HL-60 (cell line): ENCODE measurements around the gene TSKS.

Experiments used
- DNase-seq, 2 experiments: peaks; one replicate each; pipeline ENCODE4 v3.0.0-alpha.2; 2010 to 2020; ENCODE audit warnings: low read depth in 1 of 2, low spot score in 1 of 2
- H3K27ac ChIP-seq: fragments of 250-450 bp; sonication (Bioruptor Pico); replicated peaks from 2 replicates; pipeline ENCODE4 v1.5.1; 2020; ENCODE audit warnings: mild to moderate bottlenecking, moderate library complexity
- H3K27me3 ChIP-seq: fragments of 250-450 bp; sonication (Bioruptor Pico); 2 replicates; pipeline ENCODE4 v1.5.1; 2021; ENCODE audit warnings: mild to moderate bottlenecking, moderate library complexity; ENCODE audit not compliant: insufficient read depth, poor library complexity, severe bottlenecking
- H3K4me3 ChIP-seq: replicated peaks from 2 replicates; pipeline ENCODE4 v1.5.1; 2011; ENCODE audit warnings: mild to moderate bottlenecking, control low read depth, low read length; ENCODE audit not compliant: insufficient read depth
- GABPA ChIP-seq: IDR thresholded peaks from 2 replicates; pipeline ENCODE4 v1.6.1; 2012; ENCODE audit warnings: low read depth
- POLR2AphosphoS5 ChIP-seq: IDR thresholded peaks from 2 replicates; pipeline ENCODE4 v1.6.1; 2012; ENCODE audit warnings: low read depth
- SPI1 ChIP-seq: IDR thresholded peaks from 2 replicates; pipeline ENCODE4 v1.6.1; 2012; ENCODE audit warnings: low read depth, mild to moderate bottlenecking, borderline replicate concordance
- TF ChIP-seq, protein P1 (sequence below): IDR thresholded peaks from 2 replicates; pipeline ENCODE4 v1.6.1; 2012; ENCODE audit warnings: low read depth; ENCODE audit not compliant: insufficient replicate concordance
- TF ChIP-seq, protein P2 (sequence below): IDR thresholded peaks from one replicate; pipeline ENCODE4 v1.5.1; 2011; ENCODE audit warnings: low read length, control low read depth, inconsistent platforms; ENCODE audit not compliant: insufficient read depth

The TSKS gene

DNA sequence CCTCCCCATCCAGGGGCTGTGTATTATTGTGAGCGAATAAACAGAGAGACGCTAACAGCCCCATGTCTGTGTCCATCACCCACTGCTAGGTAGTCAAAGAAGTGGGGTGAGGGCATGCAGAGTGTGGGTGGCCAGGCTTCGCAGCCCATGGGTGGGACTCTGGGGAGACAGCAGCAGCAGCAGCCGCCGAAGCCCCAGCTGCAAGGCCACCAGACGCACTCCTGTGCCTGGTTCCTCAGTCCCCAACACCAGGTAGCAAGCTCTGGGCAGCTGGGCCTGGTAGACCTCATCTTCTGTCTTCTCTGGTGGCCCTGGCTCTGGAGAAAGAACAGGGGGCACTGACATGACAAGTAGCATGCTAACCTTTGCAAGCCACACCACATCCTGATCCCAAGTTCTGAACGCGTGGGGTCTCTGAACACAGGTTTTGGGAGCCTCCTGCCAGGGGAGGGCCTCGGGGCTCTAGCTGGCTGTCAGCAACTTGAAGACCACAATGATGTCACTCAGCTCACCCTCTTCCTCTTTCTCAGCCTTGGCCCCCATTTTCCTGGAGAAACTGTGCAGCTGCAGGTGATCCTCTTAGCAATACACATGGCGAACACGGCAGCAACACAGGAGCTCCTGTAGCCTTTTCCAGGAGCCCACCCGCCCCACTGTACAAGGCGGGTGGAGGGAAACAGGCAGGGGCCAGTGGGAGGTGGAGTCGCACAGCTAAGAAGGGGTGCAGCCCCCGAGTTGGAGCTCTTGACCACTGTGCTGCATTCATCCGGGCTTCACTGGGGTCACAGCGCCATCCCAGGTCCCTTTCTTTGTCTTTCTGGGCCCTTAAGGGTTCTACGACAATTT is 44.2 kb upstream of the TSKS start:
- no peak overlapping the region for H3K4me3 ChIP-seq
- TF ChIP-seq POLR2AphosphoS5 (peak; percentile 44; the same call in 1 of the 2 replicates), SPI1 (peak; percentile 98), GABPA (no peak)
- TF ChIP-seq, protein P1, sequence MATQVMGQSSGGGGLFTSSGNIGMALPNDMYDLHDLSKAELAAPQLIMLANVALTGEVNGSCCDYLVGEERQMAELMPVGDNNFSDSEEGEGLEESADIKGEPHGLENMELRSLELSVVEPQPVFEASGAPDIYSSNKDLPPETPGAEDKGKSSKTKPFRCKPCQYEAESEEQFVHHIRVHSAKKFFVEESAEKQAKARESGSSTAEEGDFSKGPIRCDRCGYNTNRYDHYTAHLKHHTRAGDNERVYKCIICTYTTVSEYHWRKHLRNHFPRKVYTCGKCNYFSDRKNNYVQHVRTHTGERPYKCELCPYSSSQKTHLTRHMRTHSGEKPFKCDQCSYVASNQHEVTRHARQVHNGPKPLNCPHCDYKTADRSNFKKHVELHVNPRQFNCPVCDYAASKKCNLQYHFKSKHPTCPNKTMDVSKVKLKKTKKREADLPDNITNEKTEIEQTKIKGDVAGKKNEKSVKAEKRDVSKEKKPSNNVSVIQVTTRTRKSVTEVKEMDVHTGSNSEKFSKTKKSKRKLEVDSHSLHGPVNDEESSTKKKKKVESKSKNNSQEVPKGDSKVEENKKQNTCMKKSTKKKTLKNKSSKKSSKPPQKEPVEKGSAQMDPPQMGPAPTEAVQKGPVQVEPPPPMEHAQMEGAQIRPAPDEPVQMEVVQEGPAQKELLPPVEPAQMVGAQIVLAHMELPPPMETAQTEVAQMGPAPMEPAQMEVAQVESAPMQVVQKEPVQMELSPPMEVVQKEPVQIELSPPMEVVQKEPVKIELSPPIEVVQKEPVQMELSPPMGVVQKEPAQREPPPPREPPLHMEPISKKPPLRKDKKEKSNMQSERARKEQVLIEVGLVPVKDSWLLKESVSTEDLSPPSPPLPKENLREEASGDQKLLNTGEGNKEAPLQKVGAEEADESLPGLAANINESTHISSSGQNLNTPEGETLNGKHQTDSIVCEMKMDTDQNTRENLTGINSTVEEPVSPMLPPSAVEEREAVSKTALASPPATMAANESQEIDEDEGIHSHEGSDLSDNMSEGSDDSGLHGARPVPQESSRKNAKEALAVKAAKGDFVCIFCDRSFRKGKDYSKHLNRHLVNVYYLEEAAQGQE = no peak
- TF ChIP-seq, protein P2, sequence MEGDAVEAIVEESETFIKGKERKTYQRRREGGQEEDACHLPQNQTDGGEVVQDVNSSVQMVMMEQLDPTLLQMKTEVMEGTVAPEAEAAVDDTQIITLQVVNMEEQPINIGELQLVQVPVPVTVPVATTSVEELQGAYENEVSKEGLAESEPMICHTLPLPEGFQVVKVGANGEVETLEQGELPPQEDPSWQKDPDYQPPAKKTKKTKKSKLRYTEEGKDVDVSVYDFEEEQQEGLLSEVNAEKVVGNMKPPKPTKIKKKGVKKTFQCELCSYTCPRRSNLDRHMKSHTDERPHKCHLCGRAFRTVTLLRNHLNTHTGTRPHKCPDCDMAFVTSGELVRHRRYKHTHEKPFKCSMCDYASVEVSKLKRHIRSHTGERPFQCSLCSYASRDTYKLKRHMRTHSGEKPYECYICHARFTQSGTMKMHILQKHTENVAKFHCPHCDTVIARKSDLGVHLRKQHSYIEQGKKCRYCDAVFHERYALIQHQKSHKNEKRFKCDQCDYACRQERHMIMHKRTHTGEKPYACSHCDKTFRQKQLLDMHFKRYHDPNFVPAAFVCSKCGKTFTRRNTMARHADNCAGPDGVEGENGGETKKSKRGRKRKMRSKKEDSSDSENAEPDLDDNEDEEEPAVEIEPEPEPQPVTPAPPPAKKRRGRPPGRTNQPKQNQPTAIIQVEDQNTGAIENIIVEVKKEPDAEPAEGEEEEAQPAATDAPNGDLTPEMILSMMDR = no peak
- peak; percentile 57 to 85 for DNase-seq
- no peaks in the 10 kb centered on the region for H3K27me3 ChIP-seq
- peak overlapping the region; percentile 76 for H3K27ac ChIP-seq

DNA sequence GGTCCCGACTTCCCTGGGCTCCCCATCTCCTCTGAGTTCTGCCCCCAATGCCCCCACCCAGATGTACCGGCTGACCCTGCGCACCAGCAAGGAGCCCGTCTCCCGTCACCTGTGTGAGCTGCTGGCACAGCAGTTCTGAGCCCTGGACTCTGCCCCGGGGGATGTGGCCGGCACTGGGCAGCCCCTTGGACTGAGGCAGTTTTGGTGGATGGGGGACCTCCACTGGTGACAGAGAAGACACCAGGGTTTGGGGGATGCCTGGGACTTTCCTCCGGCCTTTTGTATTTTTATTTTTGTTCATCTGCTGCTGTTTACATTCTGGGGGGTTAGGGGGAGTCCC is 43.5 kb upstream of the TSKS start:
- TF ChIP-seq, protein P1 = no peak
- TF ChIP-seq, protein P2 = no peak
- TF ChIP-seq SPI1 (no peak), POLR2AphosphoS5 (no peak), GABPA (no peak)
- DNase-seq = no peak
- Histone ChIP-seq H3K4me3 (no peak overlapping the region), H3K27ac (0 out of 2 replicates have a peak overlapping the region, but pooled peaks have one; percentile 4), H3K27me3 (no peaks in the 10 kb centered on the region)

DNA sequence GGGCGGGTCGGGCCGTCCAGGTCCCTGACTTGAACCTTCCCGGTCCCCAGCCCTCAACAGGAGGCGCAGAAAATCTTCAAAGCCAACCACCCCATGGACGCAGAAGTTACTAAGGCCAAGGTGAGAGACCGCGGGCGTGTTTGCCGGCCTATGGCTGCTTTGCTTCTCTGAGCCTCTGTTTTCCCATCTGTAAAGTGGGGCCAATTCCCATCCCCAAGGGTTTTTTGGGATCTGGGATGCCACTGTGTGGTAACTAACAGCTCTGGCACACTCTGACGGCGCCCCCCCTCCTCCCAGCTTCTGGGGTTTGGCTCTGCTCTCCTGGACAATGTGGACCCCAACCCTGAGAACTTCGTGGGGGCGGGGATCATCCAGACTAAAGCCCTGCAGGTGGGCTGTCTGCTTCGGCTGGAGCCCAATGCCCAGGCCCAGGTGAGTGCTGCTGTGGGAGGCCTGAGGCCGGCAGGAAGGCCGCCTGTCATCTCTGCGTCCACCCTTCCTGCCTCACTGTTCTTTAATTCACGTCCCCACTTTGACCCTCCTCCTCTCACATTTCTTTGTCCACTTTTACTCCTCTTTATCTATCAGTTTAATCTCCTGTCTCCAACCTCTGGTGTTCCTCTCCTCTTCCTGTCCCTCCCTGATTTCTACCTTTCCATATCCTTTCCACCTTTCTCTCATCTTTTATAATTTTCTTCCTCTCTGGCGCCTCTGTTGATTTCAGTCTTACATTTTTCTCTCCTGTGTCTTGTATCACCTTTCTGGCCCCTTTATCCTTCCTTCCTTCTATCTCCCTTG is 42.9 kb upstream of the TSKS start:
- Histone ChIP-seq H3K4me3 (no peak overlapping the region), H3K27ac (0 out of 2 replicates have a peak overlapping the region, but pooled peaks have one; percentile 4), H3K27me3 (no peaks in the 10 kb centered on the region)
- TF ChIP-seq POLR2AphosphoS5 = 0 out of 2 replicates have a peak, but pooled peaks have one; percentile 22
- TF ChIP-seq, protein P1 = no peak
- no peak for DNase-seq
